KBM-7 (cell line): ENCODE data around the gene PTPRD.
"Not testable (repeated sequence)": the region's sequence is repeated elsewhere in the genome, so short reads cannot be mapped to it uniquely, and the experiment has no call there.

Experiments used
- DNase-seq: peaks from one replicate; pipeline ENCODE4 v3.0.0-alpha.2; 2015
- in situ Hi-C: fragments of 300-500 bp; cut with MboI; formaldehyde crosslinking; loops from 2 replicates; pipeline ENCODE4 v1.14.3; 2020; ENCODE audit warnings: low sequenced_read_pairs, low pct_unique_long_range_greater_than_20kb, mixed read lengths

Gene PTPRD

GRCh38 chr9:9387511-9388115 lies 1225.2 kb downstream of the PTPRD start:
- no peak for DNase-seq
- in situ Hi-C loops, result no loop called here

- in situ Hi-C loops, result no loop called here
- no peak for DNase-seq
These were observed 1250.5 kb downstream of the PTPRD start for GRCh38 chr9:9362332-9362731.

GRCh38 chr9:9352877-9353481 lies 1259.8 kb downstream of the PTPRD start:
- in situ Hi-C loops, result no loop called here

GRCh38 chr9:9341203-9341602 lies 1271.6 kb downstream of the PTPRD start:
- in situ Hi-C loops, result no loop called here
- no peak for DNase-seq

More at GRCh38 chr9:9352877-9353481, 1259.8 kb downstream of the PTPRD start:
- peak; percentile 3 for DNase-seq

GRCh38 chr9:9337129-9337528 lies 1275.7 kb downstream of the PTPRD start:
- DNase-seq, result no peak
- in situ Hi-C loops, result no loop called here

- in situ Hi-C loops, result no loop called here
- DNase-seq, result no peak
These were observed 1286.1 kb downstream of the PTPRD start for GRCh38 chr9:9326749-9327148.

GRCh38 chr9:9319007-9319406 lies 1293.8 kb downstream of the PTPRD start:
- in situ Hi-C loops, result no loop called here

GRCh38 chr9:9310743-9311142 lies 1302.1 kb downstream of the PTPRD start:
- in situ Hi-C loops, DNase-seq: not testable (repeated sequence)

More at GRCh38 chr9:9319007-9319406, 1293.8 kb downstream of the PTPRD start:
- no peak for DNase-seq

GRCh38 chr9:9305600-9305999 lies 1307.2 kb downstream of the PTPRD start:
- in situ Hi-C loops, result no loop called here
- DNase-seq, result no peak

GRCh38 chr9:9299134-9299533 lies 1313.7 kb downstream of the PTPRD start:
- no peak for DNase-seq
- in situ Hi-C loops, result no loop called here

- in situ Hi-C loops, result no loop called here
- DNase-seq, result no peak
These were observed 1326.8 kb downstream of the PTPRD start for GRCh38 chr9:9286001-9286400.

- in situ Hi-C loops, result no loop called here
- DNase-seq, result no peak
These were observed 1328.6 kb downstream of the PTPRD start for GRCh38 chr9:9284201-9284600.

- DNase-seq, result no peak
- in situ Hi-C loops, result no loop called here
These were observed 1329.4 kb downstream of the PTPRD start for GRCh38 chr9:9283159-9283986.

- in situ Hi-C loops, result no loop called here
- no peak for DNase-seq
These were observed 1337.2 kb downstream of the PTPRD start for GRCh38 chr9:9275601-9276000.

- DNase-seq, result no peak
- in situ Hi-C loops, result no loop called here
These were observed 1354.8 kb downstream of the PTPRD start for GRCh38 chr9:9257999-9258498.

- no peak for DNase-seq
- in situ Hi-C loops, result no loop called here
These were observed 1366.1 kb downstream of the PTPRD start for GRCh38 chr9:9246726-9247125.

- in situ Hi-C loops, result no loop called here
These were observed 1380.9 kb downstream of the PTPRD start for GRCh38 chr9:9231946-9232345.

GRCh38 chr9:9229269-9229668 lies 1383.5 kb downstream of the PTPRD start:
- in situ Hi-C loops, result no loop called here
- no peak for DNase-seq

More at GRCh38 chr9:9231946-9232345, 1380.9 kb downstream of the PTPRD start:
- DNase-seq, result no peak

GRCh38 chr9:9223175-9223574 lies 1389.6 kb downstream of the PTPRD start:
- in situ Hi-C loops, result no loop called here
- DNase-seq, result no peak

- no peak for DNase-seq
- in situ Hi-C loops, result no loop called here
These were observed 1390.1 kb downstream of the PTPRD start for GRCh38 chr9:9222730-9223129.
